Skeletal muscle cell (primary cell): ENCODE measurements around the gene ALDH1L2.
A peak's percentile ranks its signal among the peaks of the same experiment; 100 is the strongest.
"Not testable (repeated sequence)": the region's sequence is repeated elsewhere in the genome, so short reads cannot be mapped to it uniquely, and the experiment has no call there.

Experiments
- DNase-seq: peaks from one replicate; pipeline ENCODE4 v3.0.0-alpha.2; 2010; ENCODE audit warnings: low read depth
- H3K4me3 ChIP-seq: 2 replicates; pipeline ENCODE4 v1.5.1; 2011; ENCODE audit warnings: low read depth, mild to moderate bottlenecking, control low read depth, low read length, moderate library complexity

Gene ALDH1L2

GRCh38 chr12:105084251-105085250 lies at the start of gene ALDH1L2:
Gene ALDH1L2, minus strand, starts transcription at chr12:105084458. Its CDS starts 22 bp downstream, at chr12:105084436.
- DNase-seq: peak; percentile 80
- peak within 1 kb of the TSS; percentile 86 for H3K4me3 ChIP-seq

- DNase-seq: no peak
Observed at GRCh38 chr12:105120551-105120950, 36.3 kb upstream of the ALDH1L2 start.

DNA sequence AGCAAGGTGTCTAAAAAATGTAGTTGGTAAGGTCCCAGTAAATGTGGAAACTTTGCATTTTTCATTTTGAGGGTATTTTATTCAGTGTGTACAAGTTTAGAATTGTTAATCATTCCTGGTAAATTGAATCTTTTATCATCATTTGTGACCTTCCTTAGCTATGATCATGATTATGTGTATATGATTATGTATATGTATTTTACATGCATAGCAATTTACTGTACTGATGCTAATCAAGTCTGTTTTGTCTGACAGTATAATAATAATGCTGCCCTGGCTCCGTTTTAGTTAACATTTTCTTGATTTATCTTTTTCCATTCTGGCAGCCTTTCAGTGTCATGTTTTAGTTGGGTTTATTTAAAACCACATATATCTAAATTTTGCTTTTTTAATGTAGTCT lies 32.7 kb upstream of the ALDH1L2 start:
- no peak for DNase-seq
- no peak overlapping the region for H3K4me3 ChIP-seq

More at GRCh38 chr12:105120551-105120950, 36.3 kb upstream of the ALDH1L2 start:
- H3K4me3 ChIP-seq: no peak overlapping the region

- no peak for DNase-seq
- no peak overlapping the region for H3K4me3 ChIP-seq
Observed at GRCh38 chr12:105113094-105113493, 28.8 kb upstream of the ALDH1L2 start.

GRCh38 chr12:105110851-105111250 lies 26.6 kb upstream of the ALDH1L2 start:
- H3K4me3 ChIP-seq: no peak overlapping the region
- DNase-seq: no peak

DNA sequence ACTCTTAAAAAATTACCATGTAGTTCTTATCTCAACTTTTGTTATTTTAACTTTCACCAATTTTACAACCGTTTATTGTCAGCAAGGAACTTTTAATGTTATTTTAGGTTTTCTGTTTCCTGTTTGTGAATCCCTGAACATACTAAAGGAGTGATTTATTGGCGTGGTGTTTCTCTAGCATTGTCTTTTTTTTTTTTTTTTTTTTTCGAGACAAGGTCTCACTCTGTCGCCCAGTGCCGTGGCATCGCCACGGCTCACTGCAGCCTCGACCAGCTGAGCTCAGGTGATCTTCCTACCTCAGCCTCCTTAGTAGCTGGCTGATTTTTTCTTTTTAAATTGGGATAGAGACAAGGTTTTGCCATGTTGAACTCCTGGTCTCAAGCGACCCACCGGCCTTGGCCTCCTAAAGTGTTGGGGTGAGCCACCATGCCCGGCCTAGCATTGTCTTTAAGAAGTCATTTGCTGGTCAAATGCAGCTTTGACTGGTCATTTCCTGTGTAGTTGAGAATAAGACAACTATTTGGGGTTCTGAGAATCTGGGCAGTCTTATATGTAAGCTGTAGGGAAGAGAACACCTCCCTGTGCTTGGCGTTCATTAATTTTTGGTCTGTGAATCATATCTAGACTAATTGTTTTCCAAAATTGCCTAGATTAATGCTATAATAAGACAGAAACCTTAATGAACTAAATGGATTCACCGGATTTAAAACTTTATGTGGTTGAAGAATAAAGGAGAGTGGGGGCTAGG lies 25.4 kb upstream of the ALDH1L2 start:
- no peak for DNase-seq
- peak overlapping the region; percentile 27 for H3K4me3 ChIP-seq

GRCh38 chr12:105107494-105108371 lies 23.5 kb upstream of the ALDH1L2 start, which contains the start of gene WASHC4:
Gene WASHC4, plus strand, starts transcription at chr12:105107731. Its CDS starts 70 bp downstream, at chr12:105107801.
- peak; percentile 67 for DNase-seq
- H3K4me3 ChIP-seq: peak within 1 kb of the TSS; percentile 93

- peak overlapping the region; percentile 93 for H3K4me3 ChIP-seq
- DNase-seq: no peak
Observed at GRCh38 chr12:105107171-105107493, 22.9 kb upstream of the ALDH1L2 start.

GRCh38 chr12:105106621-105107020 lies 22.4 kb upstream of the ALDH1L2 start:
- H3K4me3 ChIP-seq: peak overlapping the region; percentile 93

DNA sequence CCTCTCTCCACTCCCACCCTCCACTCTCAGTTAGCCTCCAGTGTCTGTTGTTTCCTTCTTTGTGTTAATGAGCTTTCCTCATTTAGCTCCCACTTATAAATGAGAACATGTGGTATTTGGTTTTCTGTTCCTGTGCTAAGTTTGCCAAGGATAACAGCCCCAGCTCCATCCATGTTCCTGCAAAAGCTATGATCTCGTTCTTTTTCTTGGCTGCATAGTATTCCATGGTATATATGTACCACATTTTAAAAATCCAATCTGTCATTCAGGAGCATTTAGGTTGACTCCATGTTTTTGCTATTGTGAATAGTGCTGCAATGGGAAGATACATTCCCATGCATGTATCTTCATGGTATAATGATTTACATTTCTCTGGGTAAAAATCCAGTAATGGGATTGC lies 20.5 kb upstream of the ALDH1L2 start:
- H3K4me3 ChIP-seq: no peak overlapping the region
- no peak for DNase-seq

More at GRCh38 chr12:105106621-105107020, 22.4 kb upstream of the ALDH1L2 start:
- no peak for DNase-seq

GRCh38 chr12:105102673-105103072 lies 18.4 kb upstream of the ALDH1L2 start:
- no peak for DNase-seq
- H3K4me3 ChIP-seq: no peak overlapping the region

- H3K4me3 ChIP-seq: no peak overlapping the region
- DNase-seq: no peak
Observed at GRCh38 chr12:105100998-105101397, 16.7 kb upstream of the ALDH1L2 start.

DNA sequence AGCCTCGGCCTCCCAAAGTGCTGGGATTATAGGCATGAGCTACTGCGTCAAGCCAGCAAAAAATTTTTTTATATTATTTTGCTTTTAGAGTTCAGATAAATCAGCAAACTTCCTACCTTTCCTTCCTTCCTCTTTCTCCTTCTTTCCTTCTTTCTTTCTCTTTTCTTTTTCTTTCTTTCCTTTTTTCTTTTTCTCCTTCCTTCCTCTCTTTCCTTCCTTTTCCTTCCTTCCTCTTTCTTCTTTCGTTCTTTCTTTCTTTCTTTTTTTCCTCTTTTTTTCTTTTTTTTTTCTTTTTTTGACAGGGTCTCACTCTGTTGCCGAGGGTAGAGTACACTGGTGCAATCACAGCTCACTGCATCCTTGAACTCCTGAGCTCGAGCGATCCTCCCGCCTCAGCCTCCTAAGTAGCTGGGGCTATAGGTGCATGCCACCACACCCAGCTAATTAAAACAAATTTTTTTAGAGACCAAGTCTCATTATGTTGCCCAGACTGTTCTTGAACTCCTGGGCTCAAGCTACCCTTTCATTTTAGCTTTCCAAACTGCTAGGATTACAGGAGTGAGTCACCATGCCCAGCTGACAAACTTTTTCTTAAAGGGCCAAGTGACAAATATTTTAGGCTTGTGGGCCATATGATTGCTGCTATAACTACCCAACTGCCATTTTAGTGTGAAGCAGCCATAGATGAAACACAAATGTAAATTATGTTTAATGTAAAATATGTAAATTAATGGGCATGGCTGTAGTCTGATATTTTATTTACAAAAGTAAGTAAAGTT lies 16.1 kb upstream of the ALDH1L2 start:
- DNase-seq: no peak
- no peak overlapping the region for H3K4me3 ChIP-seq

DNA sequence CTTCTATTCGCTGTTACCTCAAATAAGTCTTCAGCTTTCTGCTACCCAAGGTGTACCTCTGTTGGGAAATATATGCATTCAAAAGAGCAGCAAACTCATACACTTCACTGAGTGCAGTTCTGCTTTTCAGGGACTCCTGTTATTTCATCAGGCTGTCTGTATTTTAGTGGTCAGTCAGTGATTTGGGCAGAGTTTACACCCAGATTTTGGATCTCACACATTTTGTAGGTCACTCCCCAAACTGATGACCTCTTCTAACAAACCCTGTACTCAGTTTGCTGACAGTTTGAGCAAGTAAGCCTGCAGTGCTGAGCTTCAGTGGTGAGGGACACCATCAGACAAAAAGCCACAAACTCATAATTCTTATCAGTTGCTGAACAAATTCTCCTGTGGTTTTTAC lies 15.1 kb upstream of the ALDH1L2 start:
- DNase-seq: no peak
- no peak overlapping the region for H3K4me3 ChIP-seq

- not testable (repeated sequence) for DNase-seq, H3K4me3 ChIP-seq
Observed at GRCh38 chr12:105095338-105095737, 11.1 kb upstream of the ALDH1L2 start.

GRCh38 chr12:105092336-105092735 lies 8.1 kb upstream of the ALDH1L2 start:
- no peak overlapping the region for H3K4me3 ChIP-seq
- no peak for DNase-seq

DNA sequence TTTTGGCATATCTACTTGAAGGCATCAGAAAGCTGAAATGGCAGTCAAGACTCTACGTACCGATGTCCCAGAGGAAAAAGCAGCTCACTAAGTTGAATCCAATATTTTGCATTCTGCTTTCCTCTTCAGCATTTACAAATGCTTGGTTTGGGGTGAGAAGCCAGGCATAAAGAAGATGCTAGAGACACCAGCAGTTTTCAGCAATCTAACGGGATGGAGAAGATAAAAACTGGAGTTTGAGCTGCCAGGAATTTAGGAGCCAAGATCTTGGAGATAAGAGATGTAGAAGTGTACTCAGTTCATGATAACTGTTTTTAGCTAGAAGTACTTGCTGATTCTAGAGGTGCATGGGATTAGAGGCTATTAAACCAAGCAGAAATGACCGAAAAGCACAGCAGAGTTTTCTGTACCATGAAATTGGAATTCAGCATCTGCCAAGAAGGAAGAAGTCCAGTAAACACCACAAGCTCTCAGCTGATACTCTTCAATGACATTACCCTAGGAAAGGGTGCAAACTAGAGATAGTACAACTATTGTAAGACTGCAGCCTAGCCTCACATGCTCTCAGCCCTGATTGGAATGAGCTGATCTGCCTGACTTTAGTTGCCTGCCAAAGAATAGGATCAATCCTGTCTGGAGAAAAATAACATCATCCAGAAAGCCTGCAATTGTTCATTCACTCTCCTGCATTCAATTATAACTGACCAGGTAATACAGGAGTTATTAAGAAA lies 7.4 kb upstream of the ALDH1L2 start:
- no peak overlapping the region for H3K4me3 ChIP-seq
- no peak for DNase-seq

DNA sequence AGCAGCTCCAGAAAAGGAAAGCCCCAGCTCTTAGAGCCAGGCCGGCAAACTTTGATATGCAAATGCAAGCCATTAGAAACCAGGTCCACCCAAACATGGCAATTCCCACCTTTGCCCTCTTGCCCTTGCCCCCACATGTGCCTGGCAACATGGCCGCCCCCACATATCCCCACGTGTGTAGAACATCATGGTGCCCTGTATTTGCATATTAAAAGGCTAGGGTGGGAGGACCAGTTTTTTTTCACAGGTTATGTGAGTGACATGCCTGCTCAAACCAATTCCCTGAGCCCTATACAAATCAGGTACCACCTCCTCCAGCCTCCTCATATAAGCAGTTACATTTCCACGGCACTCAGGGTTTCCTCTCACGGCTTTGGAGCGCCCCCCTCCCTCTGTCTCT lies 6.1 kb upstream of the ALDH1L2 start:
- DNase-seq: no peak
- no peak overlapping the region for H3K4me3 ChIP-seq
